GM19372 (cell line): ENCODE measurements around the gene TELO2.

Source experiments
- ATAC-seq: cut with Tn5 transposase; IDR thresholded peaks from one replicate; pipeline ENCODE4 v1.9.1; 2021; ENCODE audit warnings: mild to moderate bottlenecking, low read depth, moderate library complexity; ENCODE audit not compliant: unreplicated experiment

TELO2 gene

DNA sequence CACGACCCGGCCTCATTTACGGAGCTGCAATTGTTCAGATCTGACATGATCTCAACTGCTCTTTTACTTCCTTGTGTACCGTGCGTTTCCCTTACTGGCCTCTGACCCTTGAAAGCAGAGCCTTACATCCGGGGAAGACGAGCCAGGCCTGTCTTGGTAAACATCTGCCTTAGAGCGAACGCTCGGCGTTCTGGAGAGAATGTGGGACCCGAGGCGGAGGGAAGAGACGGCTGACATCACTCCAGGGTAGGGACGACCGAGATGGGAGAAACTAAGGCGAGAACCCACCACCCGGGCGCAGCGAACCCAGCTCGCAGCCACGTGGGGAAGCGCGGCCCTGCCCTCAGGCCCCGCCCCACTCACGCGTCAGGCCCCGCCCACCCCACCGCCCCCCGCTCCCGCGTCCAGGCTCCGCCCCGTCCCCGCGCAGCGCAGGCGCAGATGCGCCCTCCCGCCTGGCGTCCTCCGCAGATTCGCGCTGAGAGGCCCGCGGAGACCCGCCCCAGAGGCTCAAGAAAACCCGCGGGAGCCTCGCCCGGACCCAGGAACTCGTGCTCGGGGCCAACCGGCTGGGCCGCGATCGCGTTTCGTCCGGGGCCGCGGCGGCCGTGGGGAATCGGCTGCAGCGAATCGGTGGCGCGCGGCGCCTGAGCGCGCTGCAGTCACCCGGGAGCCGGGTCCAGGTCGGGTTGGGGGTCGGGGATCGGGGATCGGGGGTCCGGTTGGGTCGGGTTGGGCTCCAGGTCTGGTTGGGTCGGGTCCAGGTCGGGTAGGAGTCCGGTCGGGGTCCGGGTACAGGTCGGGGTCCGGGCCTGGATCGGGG, at the start of gene TELO2:
TSS of gene TELO2 (plus strand) at position 438 of the 823 bp plus-strand sequence. CDS start 922 bp downstream, outside the sequence.
- peak; percentile 75 for ATAC-seq

DNA sequence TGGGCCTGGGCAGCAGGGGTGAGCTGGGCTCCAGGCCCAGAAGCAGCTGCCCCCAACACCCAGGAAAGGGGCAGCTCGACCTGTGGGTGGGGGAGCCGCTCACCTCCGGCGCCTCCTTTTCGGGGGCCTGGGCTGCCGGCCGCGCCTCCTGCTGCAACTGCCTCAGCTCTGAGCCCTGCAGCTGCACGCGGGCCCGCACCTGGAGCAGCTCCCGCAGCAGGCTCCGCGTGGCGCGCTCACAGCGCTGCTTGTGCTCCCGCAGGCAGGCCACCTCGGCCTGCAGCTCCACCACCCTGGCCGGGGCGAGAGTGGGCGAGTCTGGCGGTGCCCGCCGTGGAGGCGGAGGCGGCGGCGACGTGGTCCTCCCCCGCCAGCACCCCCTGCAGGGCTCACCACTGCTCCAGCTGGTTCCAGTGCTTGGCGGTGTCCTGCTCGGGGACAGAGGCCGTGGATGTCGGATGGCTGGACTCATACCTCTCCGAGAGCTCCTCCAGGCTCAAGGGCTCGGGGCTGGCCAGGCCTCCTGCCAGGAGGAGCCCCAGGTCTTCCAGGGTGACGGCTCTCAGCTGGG, 49.7 kb upstream of the TELO2 start:
- no peak for ATAC-seq

DNA sequence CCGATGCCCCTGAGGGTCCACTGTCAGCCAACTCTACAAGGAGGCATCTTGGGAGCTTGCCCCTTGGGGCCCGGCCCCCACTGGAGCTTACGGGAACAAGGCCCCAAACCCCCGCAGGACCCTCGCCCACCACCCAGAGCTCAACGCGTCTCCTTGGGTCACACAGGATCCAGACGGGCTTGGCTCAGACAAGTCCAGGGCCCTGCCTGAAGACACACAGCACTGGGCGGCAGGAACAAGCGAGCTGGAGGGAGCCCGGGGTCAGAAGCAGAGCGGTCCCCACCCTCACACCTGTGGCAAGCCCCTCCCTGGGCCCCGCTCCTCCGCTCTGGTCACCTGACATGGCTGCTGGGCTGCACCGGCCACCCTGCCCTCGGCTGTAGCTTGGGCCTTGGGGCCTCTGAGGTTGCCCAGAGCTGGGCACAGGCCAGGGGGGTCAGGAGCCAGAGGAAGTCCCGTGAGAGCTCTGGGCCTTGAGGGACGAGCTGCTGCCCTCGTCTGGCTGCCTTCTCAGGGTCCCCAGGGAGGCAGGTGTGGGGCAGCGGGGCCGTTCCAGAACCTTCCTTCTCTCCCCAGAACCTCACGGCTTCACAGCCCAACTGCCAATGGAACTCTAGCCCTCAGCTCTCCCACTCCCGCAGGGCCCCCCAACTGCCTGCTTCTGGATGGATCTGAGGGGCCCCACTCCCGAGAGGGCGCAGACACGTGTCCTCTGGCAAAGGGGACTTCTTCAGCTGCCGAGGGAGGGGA, 49.0 kb upstream of the TELO2 start, which contains the start of gene CCDC154:
TSS of gene CCDC154 (minus strand) at position 577 of the 750 bp plus-strand sequence. CDS start at position 343, 234 bp downstream.
- no peak for ATAC-seq

DNA sequence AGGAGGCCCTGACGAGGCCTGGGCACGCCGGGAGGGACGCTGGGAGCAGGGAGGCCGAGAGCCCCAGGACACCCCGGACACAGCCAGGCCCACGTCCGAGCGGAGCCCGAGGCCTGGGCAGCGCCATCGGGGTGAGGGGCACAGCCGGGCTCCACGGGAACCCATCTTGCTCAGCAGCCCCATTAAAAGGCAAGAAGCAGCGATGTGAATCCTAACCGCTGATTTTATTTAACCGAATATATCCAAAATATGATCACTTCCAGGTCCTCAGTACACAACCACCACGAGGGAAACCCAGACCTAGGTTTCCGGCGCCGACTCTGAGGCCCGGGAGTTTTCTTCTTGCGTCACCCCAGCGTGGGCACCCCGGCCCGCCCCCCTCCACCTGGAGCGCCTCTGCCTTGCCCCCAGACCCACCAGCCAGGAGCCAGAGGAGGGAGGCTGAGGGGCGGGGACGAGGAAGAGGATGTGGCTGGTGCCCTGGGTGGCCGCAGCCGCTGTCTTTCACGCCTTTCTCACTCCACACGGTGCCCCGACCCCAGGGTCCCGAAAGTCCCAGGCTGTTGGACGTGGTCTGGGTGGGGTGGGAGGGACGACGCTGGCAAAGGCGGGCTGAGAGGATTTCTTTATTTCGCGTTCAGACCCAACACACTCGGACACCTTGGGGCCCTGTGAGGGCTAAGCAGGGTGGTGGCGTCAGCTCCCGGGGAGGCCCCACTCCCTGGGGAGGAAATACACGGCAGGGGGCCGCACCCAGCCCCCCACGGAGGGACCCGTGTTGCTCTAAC, 48.2 kb upstream of the TELO2 start:
- ATAC-seq, result no peak

DNA sequence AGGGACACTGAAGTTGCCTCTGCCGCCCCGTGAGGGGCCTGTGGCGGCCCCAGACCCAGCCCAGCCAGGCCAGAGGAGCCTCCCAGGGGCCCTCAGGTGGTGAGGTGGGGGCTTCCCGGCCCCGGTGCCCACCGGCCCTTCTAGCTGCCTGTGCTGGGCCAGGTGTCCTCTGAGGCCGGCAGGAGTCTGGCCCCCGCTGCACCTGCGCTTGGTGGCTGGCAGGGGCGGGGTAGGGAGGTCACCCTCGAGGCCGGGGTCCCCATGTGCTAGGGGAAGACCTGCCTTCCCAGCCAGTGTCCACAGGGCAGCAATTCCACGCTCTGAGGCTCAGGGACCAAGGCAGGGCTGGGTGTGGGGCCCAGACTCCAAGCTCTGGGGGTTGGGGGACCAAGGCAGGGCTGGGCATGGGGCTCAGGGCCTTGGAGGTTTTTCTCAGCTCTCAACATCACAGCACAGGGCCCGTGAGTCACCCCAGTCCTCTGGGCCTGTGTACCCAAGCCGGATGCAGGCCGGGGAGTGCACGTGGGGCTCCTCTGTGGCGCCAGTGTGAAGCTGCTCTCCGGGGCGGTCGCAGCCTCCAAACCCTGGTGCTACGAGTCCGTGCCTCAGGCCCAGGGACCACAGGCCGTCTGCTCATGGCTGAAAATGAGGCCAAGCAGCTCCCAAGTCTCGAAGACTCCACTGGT, 47.5 kb upstream of the TELO2 start:
- no peak for ATAC-seq

DNA sequence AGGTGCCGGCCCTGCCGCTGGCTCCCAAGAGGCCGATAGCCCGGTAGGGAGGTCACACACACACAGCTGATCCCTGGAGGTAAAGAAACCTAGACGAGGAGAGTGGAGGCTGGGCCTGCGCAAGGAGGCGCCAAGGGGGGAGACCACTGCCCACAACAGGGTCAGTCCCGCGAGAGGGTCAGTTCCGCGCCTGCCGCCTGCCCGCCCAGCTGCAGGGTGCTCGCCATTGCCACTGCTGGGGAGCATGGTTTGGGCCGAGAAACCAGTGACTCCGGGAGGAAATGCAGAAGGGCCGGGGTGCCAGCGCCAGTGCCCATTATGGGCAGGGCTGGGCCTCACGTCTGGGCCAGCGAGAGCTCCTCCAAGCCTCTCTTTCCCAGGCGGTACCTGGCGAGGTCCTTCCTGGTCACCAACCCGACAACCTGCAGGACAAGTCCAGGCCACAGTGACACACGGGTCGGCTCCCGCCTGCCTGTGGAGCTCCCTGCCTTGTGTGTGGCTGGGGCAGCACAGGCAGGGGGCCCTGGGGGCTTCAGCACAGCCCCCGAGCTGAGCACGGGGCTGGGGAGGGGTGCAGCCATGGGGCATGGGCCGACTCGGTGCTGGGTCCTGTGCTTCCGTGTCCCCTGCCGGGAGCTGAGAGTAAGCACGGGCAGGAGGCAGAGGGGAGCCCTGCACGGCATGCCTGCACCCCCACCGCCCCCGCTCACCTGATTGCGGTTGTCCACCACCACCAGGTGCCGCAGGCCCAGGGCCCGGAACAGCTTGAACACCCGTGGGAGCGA, 46.7 kb upstream of the TELO2 start:
- no peak for ATAC-seq

DNA sequence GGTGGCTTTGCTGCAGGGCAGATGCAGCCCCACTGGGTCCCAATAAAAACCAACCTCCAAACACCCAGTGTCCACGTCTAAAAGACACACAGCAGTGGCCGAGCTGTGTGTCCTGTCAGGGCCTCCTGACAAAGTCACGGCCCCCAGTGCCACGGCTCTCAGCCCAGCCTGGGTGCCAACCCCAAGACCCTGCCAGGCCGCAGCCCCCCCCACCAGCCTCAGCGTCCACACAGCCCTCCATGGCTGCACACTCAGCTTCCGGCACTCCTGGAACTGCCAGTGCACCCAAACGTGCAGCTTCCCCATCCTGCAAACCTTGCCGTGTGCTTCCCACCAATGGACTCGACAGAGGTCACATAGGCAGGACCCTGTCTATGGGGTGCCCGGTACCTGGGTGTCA, 45.2 kb upstream of the TELO2 start:
- ATAC-seq, result no peak

DNA sequence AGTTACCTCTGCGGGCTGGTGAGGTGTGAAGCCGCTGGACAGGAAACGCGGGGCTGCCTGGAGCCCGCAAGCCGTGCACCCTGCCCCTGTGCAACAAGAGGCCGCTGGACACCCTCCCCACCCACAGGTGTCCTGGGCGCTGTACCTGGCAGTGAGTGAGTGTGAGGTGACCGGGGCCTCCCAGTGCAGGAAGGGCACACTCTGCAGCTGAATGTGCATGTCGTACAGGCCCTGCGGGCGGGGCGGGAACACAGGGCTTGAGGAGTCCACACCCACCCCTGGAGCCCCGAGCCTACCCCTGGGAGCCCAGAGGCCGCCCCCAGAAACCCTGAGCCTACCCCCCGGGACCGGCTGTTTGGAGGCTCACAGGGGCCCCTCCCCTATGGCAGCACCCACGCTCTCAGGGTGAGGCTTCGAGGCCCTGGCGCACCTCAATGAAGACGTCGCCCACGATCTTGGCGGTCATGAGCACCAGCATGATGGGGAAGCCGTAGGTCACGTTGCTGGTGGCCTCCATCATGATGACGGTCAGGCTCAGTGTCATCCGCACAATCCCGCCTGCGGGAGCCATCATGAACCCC, 44.5 kb upstream of the TELO2 start:
- ATAC-seq, result no peak

DNA sequence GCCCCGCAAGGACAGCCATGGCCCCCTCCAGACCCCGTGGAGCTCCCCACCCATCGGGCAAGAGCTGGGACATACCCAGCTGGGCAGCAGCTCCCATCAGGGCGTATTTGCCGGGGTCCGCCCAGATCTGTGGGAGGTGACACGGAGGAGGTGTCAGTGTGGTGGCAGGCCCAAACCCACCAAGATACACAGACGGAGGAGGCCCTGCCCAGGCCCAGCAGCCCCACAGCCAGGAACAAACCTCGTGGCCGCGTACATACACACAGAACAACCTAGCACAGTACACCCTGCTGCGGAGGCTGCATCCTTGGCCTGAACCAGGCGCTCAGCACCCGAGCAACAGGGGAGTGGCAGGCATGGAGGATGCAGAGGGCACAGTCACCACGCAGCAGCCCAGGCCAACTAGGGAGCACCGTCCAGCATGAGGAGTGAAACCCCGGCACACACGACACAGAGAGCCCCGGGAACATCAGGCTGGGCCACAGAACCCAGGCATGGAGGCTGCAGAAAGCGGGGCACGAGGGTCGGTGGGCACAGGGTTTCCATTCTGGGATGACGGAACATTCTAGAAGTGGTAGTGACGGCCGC, 43.9 kb upstream of the TELO2 start:
- ATAC-seq, result no peak

DNA sequence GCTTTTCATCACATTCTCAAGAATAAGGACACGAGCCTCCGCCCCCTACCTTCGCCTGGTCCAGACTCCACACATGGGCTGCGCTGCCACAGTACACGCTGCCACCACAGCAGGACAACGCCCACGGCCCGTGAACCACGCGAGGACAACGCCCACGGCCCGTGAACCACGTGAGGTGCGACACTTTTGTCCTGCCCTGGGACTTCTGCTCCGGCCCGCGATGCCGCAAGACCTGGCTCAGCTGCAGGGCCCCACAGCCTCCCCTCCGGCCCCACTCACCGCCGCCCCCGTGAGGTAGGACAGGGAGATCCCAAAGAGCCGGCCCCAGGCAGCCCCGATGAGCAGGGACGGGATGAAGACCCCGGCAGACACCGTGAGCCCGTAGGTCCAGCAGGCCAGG, 42.9 kb upstream of the TELO2 start:
- ATAC-seq, result no peak

DNA sequence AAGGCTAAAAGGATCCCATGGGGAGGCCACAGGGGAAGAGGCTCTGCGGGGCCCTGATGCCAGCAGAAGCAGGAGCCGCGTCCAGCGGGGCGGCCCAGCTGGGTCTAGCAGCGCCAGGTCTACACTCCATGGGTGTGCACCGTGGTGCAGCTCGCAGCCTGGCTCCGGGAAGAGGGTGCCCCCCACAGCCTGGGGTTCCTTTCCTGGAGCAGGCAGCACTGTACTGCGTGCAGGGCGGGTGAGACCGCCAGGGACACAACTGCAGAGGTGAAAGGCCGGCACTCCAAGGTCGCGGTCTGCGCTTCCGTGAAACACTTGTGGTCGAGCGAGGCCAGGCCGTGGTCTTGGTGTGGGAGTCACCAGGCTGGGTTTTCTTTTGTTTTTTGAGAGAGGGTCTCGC, 42.3 kb upstream of the TELO2 start:
- no peak for ATAC-seq

DNA sequence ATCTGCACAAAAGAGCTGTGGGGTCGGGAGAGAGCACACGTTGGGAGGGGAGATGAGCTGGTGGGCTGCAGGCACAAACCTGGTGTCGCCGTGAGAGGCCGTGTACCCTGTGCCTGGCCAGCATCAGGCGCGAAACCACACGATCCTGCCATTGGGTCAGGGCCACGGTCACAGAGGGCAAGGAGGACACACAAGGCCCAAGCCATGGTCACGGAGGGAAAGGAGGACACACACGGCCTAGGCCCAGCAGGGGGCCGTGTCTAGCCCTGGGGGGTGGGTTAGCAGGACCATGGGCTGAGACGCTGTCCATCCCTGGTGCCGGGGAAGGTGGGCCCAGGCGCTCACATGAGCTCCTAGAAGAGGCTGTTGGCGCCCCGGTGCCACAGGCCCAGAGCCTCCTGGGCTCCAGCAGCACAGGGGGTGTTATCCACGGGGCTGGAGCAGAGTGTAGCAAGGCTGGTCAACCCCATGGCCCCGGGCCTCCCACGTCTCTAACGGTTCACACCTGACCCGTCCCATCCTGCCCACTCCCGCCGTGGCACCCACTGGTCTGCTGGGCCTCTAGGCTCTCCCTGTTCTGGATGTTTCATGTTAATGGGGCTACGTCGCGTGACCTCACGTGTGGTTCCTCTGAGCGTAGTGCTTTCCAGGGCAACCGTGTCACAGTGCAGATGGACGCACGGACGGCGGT, 41.3 kb upstream of the TELO2 start:
- ATAC-seq, result no peak

DNA sequence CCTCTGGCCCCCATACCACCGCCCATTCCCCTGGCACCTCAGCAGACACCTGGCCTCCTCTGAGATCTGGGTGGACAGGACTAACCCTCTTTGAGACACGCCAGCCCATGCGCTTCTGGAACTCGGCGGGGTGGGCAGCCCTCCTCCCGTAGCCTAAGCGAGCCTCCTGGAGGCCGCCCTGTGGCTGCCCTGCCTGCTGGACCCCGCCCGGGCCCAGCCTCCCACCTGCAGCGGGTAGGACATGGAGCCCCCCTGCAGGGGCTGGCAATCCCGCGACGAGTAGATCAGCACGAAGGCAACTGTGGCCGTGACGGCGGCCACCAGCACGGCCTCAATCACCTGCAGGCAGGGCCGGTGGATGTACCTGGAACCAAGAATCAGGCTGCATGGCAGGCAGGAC, 40.6 kb upstream of the TELO2 start:
- ATAC-seq, result no peak

DNA sequence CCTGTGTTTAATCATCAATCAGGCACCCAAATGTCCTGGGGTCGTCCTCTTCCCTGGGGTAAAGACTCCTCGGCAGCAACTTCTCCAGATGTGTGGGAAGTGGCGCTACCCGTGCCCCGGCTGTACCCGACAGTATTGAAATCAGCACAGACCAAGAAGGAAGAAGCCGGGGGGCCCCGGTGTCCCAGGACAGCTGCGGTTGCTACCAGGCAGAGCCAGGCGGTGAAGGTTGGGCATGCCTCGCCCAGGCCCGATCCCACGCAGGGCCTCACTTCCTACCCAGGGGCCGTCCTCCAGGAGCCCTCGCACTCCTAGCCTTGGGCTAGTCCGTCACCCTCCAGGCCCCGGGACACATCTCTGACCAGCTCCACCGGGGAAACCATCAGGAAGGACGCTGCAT, 39.8 kb upstream of the TELO2 start:
- no peak for ATAC-seq

DNA sequence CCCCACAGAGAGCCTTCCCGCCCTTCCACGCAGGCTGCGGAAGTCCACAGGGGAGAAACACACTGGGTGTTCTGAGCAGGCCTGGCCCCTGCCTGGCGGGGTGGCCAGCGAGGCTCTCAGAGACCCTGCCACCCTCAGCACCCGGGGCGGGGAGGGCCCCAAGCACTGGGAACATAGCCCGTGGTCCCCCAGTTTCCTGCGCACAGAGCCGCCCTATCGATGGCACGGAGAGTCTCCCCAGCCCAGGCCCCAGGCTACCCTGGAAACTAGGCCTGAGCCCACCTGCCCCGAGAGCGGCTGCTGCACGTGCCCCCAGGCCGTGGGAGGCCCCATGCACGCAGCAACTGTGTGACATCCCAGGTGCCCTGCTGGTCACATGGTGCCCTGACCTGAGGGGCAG, 38.6 kb upstream of the TELO2 start:
- ATAC-seq, result no peak

DNA sequence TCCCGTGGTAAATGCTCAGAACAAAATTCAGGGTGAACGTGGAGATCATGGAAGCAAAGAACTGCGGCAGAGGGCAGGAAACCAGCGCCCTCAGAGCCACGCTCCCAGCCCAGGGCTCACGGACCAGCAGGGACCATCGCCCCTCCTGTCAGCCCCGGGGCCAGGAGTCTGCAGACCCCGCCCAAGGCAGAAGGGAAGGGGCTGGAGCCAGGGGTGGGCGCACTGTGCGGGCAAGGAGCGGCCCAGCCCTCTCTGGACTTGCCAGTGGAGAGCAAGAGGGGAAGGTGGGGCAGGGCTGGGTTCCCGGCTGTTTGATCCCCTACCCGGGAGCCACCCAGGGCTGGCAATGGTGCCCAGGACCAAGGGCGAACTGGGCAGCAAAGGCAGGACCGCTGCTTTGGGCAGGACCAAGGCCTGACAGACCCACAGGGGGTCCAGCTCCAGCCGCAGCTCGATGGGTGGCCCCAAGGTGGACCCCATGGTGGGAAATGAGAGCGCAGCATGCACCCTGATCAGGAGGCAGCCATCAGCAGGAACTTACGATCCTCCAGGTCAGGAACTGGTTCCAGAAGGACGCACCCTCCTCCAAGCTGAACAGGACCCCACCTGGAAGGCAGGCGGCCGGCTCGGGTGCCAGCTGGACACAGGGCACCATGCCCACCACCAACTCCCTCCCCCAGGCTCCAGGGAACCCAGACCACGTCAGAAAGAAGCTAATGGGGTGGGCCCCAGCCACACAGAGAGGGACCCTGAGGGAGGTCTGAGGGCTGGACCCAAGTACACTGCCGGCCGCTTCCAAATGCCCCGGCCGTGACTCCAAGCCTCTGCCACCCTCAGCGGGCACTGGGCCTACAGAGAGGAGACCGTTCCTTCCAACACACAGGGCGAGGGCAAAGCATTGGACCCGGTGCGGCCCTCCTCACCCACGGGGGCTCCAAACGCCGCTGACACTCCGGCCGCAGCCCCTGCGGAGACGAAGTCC, 37.7 kb upstream of the TELO2 start:
- ATAC-seq, result no peak

DNA sequence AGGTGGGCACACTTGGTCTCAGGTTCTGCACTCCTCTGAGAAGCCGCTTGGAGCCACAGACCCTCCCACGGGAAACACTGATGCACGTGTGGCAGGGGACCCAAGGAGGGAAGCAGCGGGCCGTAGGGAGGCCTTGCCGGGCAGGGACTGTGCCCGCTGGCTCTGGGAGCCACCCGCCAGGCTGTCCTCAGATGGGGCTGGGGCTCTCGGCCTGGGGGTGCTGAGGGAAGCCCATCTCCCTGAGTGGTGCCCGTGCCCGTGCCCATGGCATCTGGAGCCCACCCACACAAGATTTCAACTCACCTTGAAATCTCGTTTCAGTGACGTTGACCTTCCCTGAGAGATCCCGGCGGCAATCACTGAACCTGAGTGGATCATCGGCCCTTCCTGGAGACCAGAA, 36.2 kb upstream of the TELO2 start:
- no peak for ATAC-seq
